H9 (cell line): ENCODE measurements around the gene CERS6. TPM values are rescaled to one million over a fixed set of nuclear protein-coding genes. Genes with fewer than 3 reads are reported as not detected.

Experiments used
- DNase-seq: peaks from one replicate; pipeline ENCODE4 v3.0.0-alpha.2; 2017
- H2AFZ ChIP-seq: one replicate; pipeline ENCODE4 v1.6.1; 2013; ENCODE audit warnings: mild to moderate bottlenecking, low read length, control low read depth, moderate library complexity
- H2AK5ac ChIP-seq: 2 replicates; pipeline ENCODE4 v1.6.1; 2013; ENCODE audit warnings: low read length, control low read depth, mixed read lengths; ENCODE audit not compliant: insufficient read length
- H2BK120ac ChIP-seq: one replicate; pipeline ENCODE4 v1.6.1; 2013; ENCODE audit warnings: low read depth, mild to moderate bottlenecking, low read length, control low read depth, inconsistent platforms; ENCODE audit not compliant: poor library complexity, severe bottlenecking
- H2BK12ac ChIP-seq: 2 replicates; pipeline ENCODE4 v1.6.1; 2013; ENCODE audit warnings: low read length, control low read depth, mixed read lengths, low read depth; ENCODE audit not compliant: insufficient read length
- H2BK15ac ChIP-seq: 2 replicates; pipeline ENCODE4 v1.6.1; 2013; ENCODE audit warnings: low read depth, low read length, control low read depth
- H2BK20ac ChIP-seq: one replicate; pipeline ENCODE4 v1.6.1; 2013; ENCODE audit warnings: low read depth, mild to moderate bottlenecking, low read length, control low read depth, inconsistent platforms; ENCODE audit not compliant: poor library complexity, severe bottlenecking
- H2BK5ac ChIP-seq: 2 replicates; pipeline ENCODE4 v1.6.1; 2013; ENCODE audit warnings: low read length, control low read depth, mixed read lengths; ENCODE audit not compliant: insufficient read length
- H3K14ac ChIP-seq: 2 replicates; pipeline ENCODE4 v1.6.1; 2013; ENCODE audit warnings: low read length, control low read depth; ENCODE audit not compliant: insufficient read depth
- H3K18ac ChIP-seq: 2 replicates; pipeline ENCODE4 v1.6.1; 2013; ENCODE audit warnings: low read depth, mild to moderate bottlenecking, mixed read lengths, low read length, control low read depth; ENCODE audit not compliant: insufficient read length
- H3K23ac ChIP-seq: 2 replicates; pipeline ENCODE4 v1.6.1; 2013; ENCODE audit warnings: low read length, control low read depth, mixed read lengths, low read depth; ENCODE audit not compliant: insufficient read length
- H3K23me2 ChIP-seq: 2 replicates; pipeline ENCODE4 v1.6.1; 2013; ENCODE audit warnings: low read depth, mild to moderate bottlenecking, mixed read lengths, low read length, control low read depth; ENCODE audit not compliant: insufficient read length, poor library complexity, severe bottlenecking
- H3K27ac ChIP-seq: 2 replicates; pipeline ENCODE4 v1.5.1; 2013; ENCODE audit warnings: low read length, control low read depth, mixed read lengths, low read depth; ENCODE audit not compliant: insufficient read length
- H3K27me3 ChIP-seq: 2 replicates; pipeline ENCODE4 v1.6.1; 2013; ENCODE audit warnings: low read length, control low read depth, inconsistent platforms; ENCODE audit not compliant: insufficient read depth
- H3K4ac ChIP-seq: 2 replicates; pipeline ENCODE4 v1.6.1; 2013; ENCODE audit warnings: low read depth, mild to moderate bottlenecking, control low read depth, inconsistent platforms, low read length, moderate library complexity
- H3K4me1 ChIP-seq: 2 replicates; pipeline ENCODE4 v1.6.1; 2013; ENCODE audit warnings: low read length, control low read depth, inconsistent platforms; ENCODE audit not compliant: insufficient read depth
- H3K4me2 ChIP-seq: 2 replicates; pipeline ENCODE4 v1.6.1; 2013; ENCODE audit warnings: low read length, control low read depth, mixed read lengths; ENCODE audit not compliant: insufficient read length, insufficient read depth
- H3K56ac ChIP-seq: 2 replicates; pipeline ENCODE4 v1.6.1; 2013; ENCODE audit warnings: low read depth, mild to moderate bottlenecking, mixed read lengths, low read length, control low read depth; ENCODE audit not compliant: insufficient read length
- H3K79me1 ChIP-seq: 2 replicates; pipeline ENCODE4 v1.6.1; 2013; ENCODE audit warnings: low read depth, mild to moderate bottlenecking, moderate library complexity, low read length, control low read depth, inconsistent platforms; ENCODE audit not compliant: insufficient read depth, poor library complexity, severe bottlenecking
- H3K79me2 ChIP-seq: 2 replicates; pipeline ENCODE4 v1.6.1; 2013; ENCODE audit warnings: low read length, control low read depth, inconsistent platforms; ENCODE audit not compliant: insufficient read depth
- H3K9ac ChIP-seq: 2 replicates; pipeline ENCODE4 v1.6.1; 2013; ENCODE audit warnings: low read length, control low read depth, mixed read lengths; ENCODE audit not compliant: insufficient read length; ENCODE audit errors: extremely low read depth
- H3K9me3 ChIP-seq: one replicate; pipeline ENCODE4 v1.6.1; 2013; ENCODE audit warnings: low read depth, low read length, inconsistent platforms; ENCODE audit not compliant: control insufficient read depth
- H3T11ph ChIP-seq: one replicate; pipeline ENCODE4 v1.6.1; 2013; ENCODE audit warnings: mild to moderate bottlenecking, low read length, control low read depth, inconsistent platforms
- H4K20me1 ChIP-seq: one replicate; pipeline ENCODE4 v1.6.1; 2013; ENCODE audit not compliant: control insufficient read depth, insufficient read length, insufficient read depth
- H4K5ac ChIP-seq: 2 replicates; pipeline ENCODE4 v1.6.1; 2013; ENCODE audit warnings: low read depth, mild to moderate bottlenecking, mixed read lengths, low read length, control low read depth; ENCODE audit not compliant: insufficient read length
- H4K8ac ChIP-seq: replicated peaks from 2 replicates; pipeline ENCODE4 v1.6.1; 2013; ENCODE audit warnings: low read length, control low read depth, mixed read lengths, low read depth; ENCODE audit not compliant: insufficient read length
- H4K91ac ChIP-seq: 2 replicates; pipeline ENCODE4 v1.6.1; 2013; ENCODE audit warnings: low read depth, mild to moderate bottlenecking, moderate library complexity, mixed read lengths, low read length, control low read depth; ENCODE audit not compliant: insufficient read length
- H3K27ac Mint-ChIP-seq, 3 experiments: 2 replicates in 2 of 3; 3 replicates in 1 of 3; pipeline ENCODE4 v1.8.0; 2020 to 2021; ENCODE audit warnings: mixed read lengths in 3 of 3, mild to moderate bottlenecking in 1 of 3, moderate library complexity in 1 of 3
- H3K27me3 Mint-ChIP-seq: 2 replicates; pipeline ENCODE4 v1.8.0; 2021; ENCODE audit warnings: low read depth, mild to moderate bottlenecking, moderate library complexity, mixed read lengths
- H3K36me3 Mint-ChIP-seq, 3 experiments: 2 replicates in 2 of 3; 3 replicates in 1 of 3; pipeline ENCODE4 v1.8.0; 2020 to 2021; ENCODE audit warnings: low read depth in 3 of 3, mixed read lengths in 3 of 3; ENCODE audit not compliant: insufficient read depth in 1 of 3
- H3K4me1 Mint-ChIP-seq, 2 experiments: 2 replicates each; pipeline ENCODE4 v1.8.0; 2020; ENCODE audit warnings: mixed read lengths in 2 of 2
- H3K4me3 Mint-ChIP-seq, 2 experiments: 2 replicates in 1 of 2; 3 replicates in 1 of 2; pipeline ENCODE4 v1.8.0; 2020 to 2021; ENCODE audit warnings: mild to moderate bottlenecking in 2 of 2, mixed read lengths in 2 of 2, moderate library complexity in 1 of 2
- H3K9me3 Mint-ChIP-seq, 2 experiments: 2 replicates in 1 of 2; 3 replicates in 1 of 2; pipeline ENCODE4 v1.8.0; 2020; ENCODE audit warnings: mild to moderate bottlenecking in 2 of 2, mixed read lengths in 2 of 2, moderate library complexity in 1 of 2
- CTCF ChIP-seq: fragments of 200-600 bp; sonication (generic); conservative IDR thresholded peaks from 3 replicates; pipeline ENCODE4 v1.8.0; 2021; ENCODE audit warnings: antibody characterized with exemption, mild to moderate bottlenecking
- WGBS: extraction: QIAGEN DNeasy Blood & Tissue Kit; methylation state at CpG from one replicate; pipeline ENCODE4 v1.1.7; 2013; ENCODE audit warnings: missing lambda C conversion rate, low lambda C conversion rate, mixed read lengths; ENCODE audit not compliant: insufficient read length; ENCODE audit errors: extremely low coverage; 5-methylcytosine and 5-hydroxymethylcytosine counted together
- total RNA-seq: library from RNA; stranded (reverse); gene quantifications from 2 replicates; pipeline ENCODE4 v1.2.1, GENCODE V29; 2021

Gene CERS6
- total RNA-seq, 1 experiment from 2014 or later: 17.7 TPM

- no peak overlapping the region for H3K56ac ChIP-seq
- no peak overlapping the region for H3K18ac ChIP-seq
- no peak overlapping the region for H3K4me2 ChIP-seq
- H2BK20ac ChIP-seq: no peak overlapping the region
- H3K79me1 ChIP-seq: no peaks in the 10 kb centered on the region
- no peak overlapping the region for H3T11ph ChIP-seq
- no peak overlapping the region for H3K4ac ChIP-seq
- H2BK15ac ChIP-seq: no peak overlapping the region
- no peak overlapping the region for H2BK12ac ChIP-seq
- no peak overlapping the region for H3K27ac Mint-ChIP-seq
- no peak for TF ChIP-seq CTCF
- H4K5ac ChIP-seq: no peak overlapping the region
- no peaks in the 10 kb centered on the region for H3K9me3 ChIP-seq
- no peaks in the 10 kb centered on the region for H3K27me3 ChIP-seq
- no peak overlapping the region for H2AFZ ChIP-seq
- no peak overlapping the region for H3K14ac ChIP-seq
- no peak overlapping the region for H3K4me3 Mint-ChIP-seq
- H3K23me2 ChIP-seq: no peaks in the 10 kb centered on the region
- no peaks in the 10 kb centered on the region for H3K27me3 Mint-ChIP-seq
- no peak overlapping the region for H2BK5ac ChIP-seq
- H2AK5ac ChIP-seq: no peak overlapping the region
- H3K4me1 Mint-ChIP-seq: peaks cover 30 to 35% of the 10 kb centered on the region in 2 experiments
- no CpG with 5 or more reads among the region's 6 CpGs for WGBS
- no peak overlapping the region for H3K23ac ChIP-seq
- H3K9ac ChIP-seq: no peak overlapping the region
- H4K20me1 ChIP-seq: no peaks in the 10 kb centered on the region
- H2BK120ac ChIP-seq: no peak overlapping the region
- no peak overlapping the region for H3K27ac ChIP-seq
- DNase-seq: no peak
- H3K4me1 ChIP-seq: peaks cover 7% of the 10 kb centered on the region
- H3K9me3 Mint-ChIP-seq: no peaks in the 10 kb centered on the region; a peak in 2 of 5 replicates
- H4K91ac ChIP-seq: no peak overlapping the region
- H4K8ac ChIP-seq: no peak overlapping the region
- peaks cover 0 to 3% (median 1%) of the 10 kb centered on the region in 3 experiments; a peak in 3 of 7 replicates for H3K36me3 Mint-ChIP-seq
- no peaks in the 10 kb centered on the region for H3K79me2 ChIP-seq
Observed at GRCh38 chr2:168642873-168643272, 186.8 kb downstream of the CERS6 start.
